Testis (tissue), 3 donors: ENCODE results near the gene NFIA. TPM values are rescaled to one million over a fixed set of nuclear protein-coding genes. Genes with fewer than 3 reads are reported as not detected.

Experiments used
- DNase-seq: peaks from one replicate; pipeline ENCODE4 v3.0.0-alpha.2; 2019
- H3K27ac ChIP-seq, 2 donors: fragments of 200-600 bp; sonication (generic); one replicate each; pipeline ENCODE4 v1.5.1; 2019
- H3K27me3 ChIP-seq: fragments of 200-600 bp; sonication (generic); one replicate; pipeline ENCODE4 v1.5.1; 2019
- H3K36me3 ChIP-seq: fragments of 200-600 bp; sonication (generic); one replicate; pipeline ENCODE4 v1.5.1; 2017; ENCODE audit warnings: low read depth; ENCODE audit errors: missing control alignments
- H3K4me1 ChIP-seq: fragments of 200-600 bp; sonication (generic); one replicate; pipeline ENCODE4 v1.5.1; 2019
- H3K4me3 ChIP-seq, 2 donors: fragments of 200-600 bp; sonication (generic); one replicate each; pipeline ENCODE4 v1.5.1; 2017 to 2019
- H3K9me3 ChIP-seq: fragments of 200-600 bp; sonication (generic); one replicate; pipeline ENCODE4 v1.5.1; 2017
- POLR2A ChIP-seq: fragments of 450-650 bp; IDR thresholded peaks from one replicate; pipeline ENCODE4 v1.6.1; 2017; ENCODE audit warnings: antibody characterized with exemption, mild to moderate bottlenecking, moderate library complexity
- WGBS, 2 donors: methylation state at CpG; one replicate each; pipeline ENCODE4 v1.1.5; 2018; 5-methylcytosine and 5-hydroxymethylcytosine counted together
- intact Hi-C: fragments of 100-400 bp; cut with DNase I; formaldehyde crosslinking; loops from one replicate; pipeline ENCODE4 v1.15.1; 2023; ENCODE audit warnings: low total_unique reads
- polyA plus RNA-seq: library from polyadenylated mRNA; stranded (reverse); fragments of 350-450 nt; fragmentation: Illumina TruSeq; extraction: RNeasy Lipid Tissue Mini Kit (QIAGEN cat#74804); gene quantifications from one replicate; pipeline ENCODE4 v1.2.3, GENCODE V29; 2014; ENCODE audit warnings: low read depth, low replicate concordance; ENCODE audit not compliant: insufficient read depth
- total RNA-seq, 2 donors: library from RNA; depleted of rRNA; stranded (reverse); fragments of >200 nt; gene quantifications; one replicate each; pipeline ENCODE4 v1.2.3, GENCODE V29; 2016
- TF ChIP-seq, protein P1 (sequence below), 3 experiments: fragments of 450-650 bp in 2 of 3; fragments of 200-600 bp in 1 of 3; sonication (generic) in 1 of 3; IDR thresholded peaks; one replicate each; pipeline ENCODE4 v1.5.1; 2016 to 2019; ENCODE audit warnings: antibody characterized with exemption in 3 of 3, mild to moderate bottlenecking in 2 of 3, moderate library complexity in 1 of 3

The NFIA gene
- total and polyA plus RNA-seq, 3 donors from 2014 or later: 11.6 to 78.9 (median 53.5) TPM

DNA sequence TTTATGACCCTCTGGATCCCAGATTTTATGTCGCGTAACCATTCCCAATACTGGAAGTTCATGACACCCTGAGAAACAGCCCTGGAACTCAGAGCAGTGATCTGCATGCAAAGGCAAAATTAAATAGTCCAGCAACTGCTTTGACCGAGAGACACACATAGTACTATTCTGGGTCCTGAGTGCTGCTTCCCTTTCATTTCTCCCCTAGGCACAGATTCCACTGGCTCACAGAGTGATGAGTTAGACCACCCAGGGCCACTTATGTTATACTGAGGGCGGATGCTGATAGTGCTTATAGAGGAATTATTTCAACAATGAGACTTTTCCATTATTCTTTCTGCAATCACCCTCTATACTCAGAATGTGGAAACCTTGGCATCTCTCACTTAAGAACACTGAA is 69.2 kb downstream of the NFIA start:
- Histone ChIP-seq H3K9me3 (no peaks in the 10 kb centered on the region), H3K27me3 (no peaks in the 10 kb centered on the region), H3K4me3 (no peak overlapping the region), H3K27ac (no peak overlapping the region), H3K36me3 (no peaks in the 10 kb centered on the region), H3K4me1 (peaks cover 5% of the 10 kb centered on the region)
- no peak for DNase-seq
- intact Hi-C loops: no loop called here
- WGBS, 2 donors: 80 to 88% methylated on average over 4 of the region's 4 CpGs
- TF ChIP-seq, protein P1, sequence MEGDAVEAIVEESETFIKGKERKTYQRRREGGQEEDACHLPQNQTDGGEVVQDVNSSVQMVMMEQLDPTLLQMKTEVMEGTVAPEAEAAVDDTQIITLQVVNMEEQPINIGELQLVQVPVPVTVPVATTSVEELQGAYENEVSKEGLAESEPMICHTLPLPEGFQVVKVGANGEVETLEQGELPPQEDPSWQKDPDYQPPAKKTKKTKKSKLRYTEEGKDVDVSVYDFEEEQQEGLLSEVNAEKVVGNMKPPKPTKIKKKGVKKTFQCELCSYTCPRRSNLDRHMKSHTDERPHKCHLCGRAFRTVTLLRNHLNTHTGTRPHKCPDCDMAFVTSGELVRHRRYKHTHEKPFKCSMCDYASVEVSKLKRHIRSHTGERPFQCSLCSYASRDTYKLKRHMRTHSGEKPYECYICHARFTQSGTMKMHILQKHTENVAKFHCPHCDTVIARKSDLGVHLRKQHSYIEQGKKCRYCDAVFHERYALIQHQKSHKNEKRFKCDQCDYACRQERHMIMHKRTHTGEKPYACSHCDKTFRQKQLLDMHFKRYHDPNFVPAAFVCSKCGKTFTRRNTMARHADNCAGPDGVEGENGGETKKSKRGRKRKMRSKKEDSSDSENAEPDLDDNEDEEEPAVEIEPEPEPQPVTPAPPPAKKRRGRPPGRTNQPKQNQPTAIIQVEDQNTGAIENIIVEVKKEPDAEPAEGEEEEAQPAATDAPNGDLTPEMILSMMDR (IDR thresholded peaks at IDR 0.05): no peak
- no peak for TF ChIP-seq POLR2A

DNA sequence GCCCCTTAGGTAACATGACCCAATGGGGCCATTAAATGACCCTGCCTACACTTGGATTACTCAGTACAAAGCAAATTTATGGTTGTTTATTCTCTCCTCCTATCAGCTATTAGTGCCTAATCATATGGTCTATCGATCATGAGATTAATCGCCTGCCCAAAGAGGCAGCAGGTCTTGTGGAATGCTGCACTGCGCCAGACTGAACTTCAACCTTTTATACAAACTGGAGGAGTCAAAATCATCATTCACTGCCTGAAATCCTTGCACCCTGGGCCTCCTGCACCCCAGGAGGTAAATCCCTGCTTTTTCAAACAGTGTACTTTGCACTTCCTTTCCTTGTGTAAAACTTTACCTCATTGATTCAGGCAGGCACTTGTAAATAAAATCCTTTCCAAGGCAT is 69.7 kb downstream of the NFIA start:
- H3K4me3 ChIP-seq: no peak overlapping the region
- H3K4me1 ChIP-seq: peaks cover 9% of the 10 kb centered on the region
- no peak for TF ChIP-seq POLR2A
- TF ChIP-seq, protein P1 (IDR thresholded peaks at IDR 0.05): no peak
- 52 to 72% methylated on average over 3 of the region's 3 CpGs for WGBS, 2 donors
- H3K27me3 ChIP-seq: no peaks in the 10 kb centered on the region
- H3K27ac ChIP-seq: no peak overlapping the region
- DNase-seq: no peak
- H3K9me3 ChIP-seq: no peaks in the 10 kb centered on the region
- H3K36me3 ChIP-seq: no peaks in the 10 kb centered on the region
- intact Hi-C loops: no loop called here

DNA sequence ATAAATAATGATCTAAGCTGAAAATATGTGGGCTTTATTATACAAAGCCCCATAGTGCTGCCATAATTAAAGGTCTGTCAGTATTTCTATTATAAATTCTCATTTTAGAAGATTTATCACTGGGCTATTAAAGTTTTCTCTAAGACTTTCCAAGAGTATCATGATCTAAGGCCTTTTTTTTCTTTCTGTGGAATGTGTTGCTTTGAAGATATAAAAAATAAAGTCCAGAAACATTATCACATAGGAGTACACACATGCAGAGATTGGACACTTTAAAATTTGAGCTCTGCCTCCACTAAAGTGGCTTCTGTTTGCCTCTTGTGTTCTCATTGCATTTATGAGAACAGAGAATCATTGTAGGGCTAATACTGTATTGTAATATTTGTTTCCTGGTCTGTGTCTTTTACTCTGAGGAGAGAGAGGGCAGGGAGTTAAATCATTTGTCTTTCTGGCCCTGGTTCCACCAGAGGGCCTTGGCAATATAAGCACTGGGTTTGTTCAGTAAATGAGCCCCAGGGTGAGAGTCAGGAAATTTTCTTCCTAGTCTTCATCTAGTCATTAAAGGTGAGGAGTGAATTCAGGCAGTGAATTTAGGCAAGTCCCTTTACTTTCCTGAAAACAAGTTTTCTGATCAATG is 70.2 kb downstream of the NFIA start:
- H3K4me3 ChIP-seq: no peak overlapping the region
- intact Hi-C loops: no loop called here
- no peak for DNase-seq
- TF ChIP-seq, protein P1 (IDR thresholded peaks at IDR 0.05): no peak
- no peak for TF ChIP-seq POLR2A
- H3K4me1 ChIP-seq: peaks cover 14% of the 10 kb centered on the region
- no peaks in the 10 kb centered on the region for H3K36me3 ChIP-seq
- H3K27me3 ChIP-seq: no peaks in the 10 kb centered on the region
- H3K9me3 ChIP-seq: no peaks in the 10 kb centered on the region
- H3K27ac ChIP-seq: no peak overlapping the region

DNA sequence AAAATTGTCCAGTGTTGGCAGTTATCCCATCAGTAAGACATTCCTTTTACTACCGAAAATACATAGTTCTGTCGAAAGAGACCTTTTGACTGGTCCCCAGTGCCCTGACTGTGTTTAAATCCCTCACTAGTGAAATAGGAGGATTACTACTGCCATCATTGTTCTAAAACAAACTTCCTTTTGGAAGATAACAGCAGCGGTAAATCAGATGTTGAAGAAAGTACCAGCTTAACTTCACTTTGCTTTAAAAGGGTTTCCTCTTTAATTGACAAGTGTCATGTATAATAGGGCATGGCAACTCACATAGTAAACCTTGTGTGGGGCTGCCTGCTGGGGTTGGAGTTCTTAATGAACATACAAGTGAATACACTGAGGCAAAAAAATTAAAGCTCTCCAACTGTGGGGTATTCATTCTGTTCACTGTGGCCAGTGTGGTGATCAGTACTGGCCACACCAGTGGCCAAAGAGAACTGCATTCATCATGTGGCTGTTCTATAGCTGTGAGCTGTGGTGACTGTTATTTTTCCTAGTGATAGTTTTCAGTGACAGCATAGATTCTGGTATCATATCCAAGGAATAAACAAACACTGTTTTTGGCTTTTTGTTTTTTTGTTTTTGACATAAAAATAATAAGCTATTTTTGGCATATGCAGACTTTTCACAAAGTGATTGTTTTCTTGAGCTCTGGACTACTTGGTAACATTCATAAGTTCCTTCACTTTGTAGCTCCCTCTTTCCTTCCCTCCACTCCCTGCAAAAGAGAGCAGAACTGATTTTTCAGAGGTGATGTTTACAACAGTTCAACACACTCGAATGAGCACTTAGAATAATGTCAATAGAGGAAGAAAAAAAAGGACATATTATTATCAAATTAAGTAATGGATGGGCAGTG is 74.5 kb downstream of the NFIA start:
- peaks cover 14% of the 10 kb centered on the region for H3K4me1 ChIP-seq
- intact Hi-C loops: no loop called here
- 30 to 44% methylated on average over 4 of the region's 4 CpGs for WGBS, 2 donors

More for the DNA sequence above, 74.5 kb downstream of the NFIA start:
- no peaks in the 10 kb centered on the region for H3K9me3 ChIP-seq
- no peaks in the 10 kb centered on the region for H3K27me3 ChIP-seq
- DNase-seq: no peak
- TF ChIP-seq, protein P1 (IDR thresholded peaks at IDR 0.05): no peak
- no peak for TF ChIP-seq POLR2A
- no peaks in the 10 kb centered on the region for H3K36me3 ChIP-seq
- no peak overlapping the region for H3K4me3 ChIP-seq
- H3K27ac ChIP-seq: peak overlapping the region in 1 of 2 donors; percentile 51
